Measurements from ENCODE around the gene RIMS4. TPM values are rescaled to one million over a fixed set of nuclear protein-coding genes. Genes with fewer than 3 reads are reported as not detected.

Gene RIMS4
- total and polyA plus RNA-seq, 2 of the 13 experiments (the other 11 are each of a cell fraction or from before 2014, with no cell fraction given), result 0.01 to 0.07 TPM

DNA sequence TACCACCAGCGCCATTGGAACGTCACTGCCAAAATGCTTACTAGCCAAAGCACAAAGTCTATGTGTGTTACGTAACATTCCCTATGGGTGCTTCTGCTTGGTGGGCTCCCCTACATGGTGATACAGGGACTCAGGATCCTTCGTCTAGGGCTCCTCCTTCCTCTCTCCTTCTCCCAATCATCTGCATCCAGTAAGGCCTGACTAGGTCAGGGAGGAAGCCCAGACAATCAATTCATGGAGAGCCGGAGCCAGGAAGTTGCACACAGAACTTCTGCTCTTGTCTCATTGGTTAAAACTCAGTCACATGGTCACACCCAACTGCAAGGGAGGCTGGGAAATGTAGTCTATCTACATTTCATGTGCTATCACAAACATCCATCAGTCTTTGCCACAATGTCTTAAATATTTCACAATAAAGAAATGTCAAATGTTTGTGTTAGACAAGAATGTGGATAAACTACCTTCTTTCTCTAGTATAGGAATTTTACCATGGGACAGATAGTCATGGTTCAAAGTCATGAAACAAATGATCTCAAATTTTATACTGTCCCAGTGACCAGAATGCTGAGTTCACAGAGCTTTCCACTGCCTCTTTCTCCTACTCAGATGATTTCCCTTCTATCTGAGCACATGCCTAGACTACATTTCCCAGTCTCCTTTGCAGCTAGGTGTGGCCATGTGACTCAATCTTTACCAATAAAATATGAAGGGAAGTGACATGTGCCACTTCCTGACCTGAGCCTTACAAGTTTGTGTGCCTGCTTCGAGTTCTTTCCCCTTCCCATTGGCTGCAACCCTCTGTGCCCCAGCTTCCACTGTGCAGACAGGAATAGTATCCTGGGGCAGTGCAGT lies 74.0 kb downstream of the RIMS4 start (continued):
- no peak for TF ChIP-seq ZNF629 (CRISPR knock-in tag; conservative IDR thresholded peaks at IDR 0.05)
- peak; percentile 39; the same call in 1 of the 2 replicates for TF ChIP-seq TAF1 (CRISPR knock-in tag; IDR thresholded peaks at IDR 0.05)
- TF ChIP-seq, protein P1, sequence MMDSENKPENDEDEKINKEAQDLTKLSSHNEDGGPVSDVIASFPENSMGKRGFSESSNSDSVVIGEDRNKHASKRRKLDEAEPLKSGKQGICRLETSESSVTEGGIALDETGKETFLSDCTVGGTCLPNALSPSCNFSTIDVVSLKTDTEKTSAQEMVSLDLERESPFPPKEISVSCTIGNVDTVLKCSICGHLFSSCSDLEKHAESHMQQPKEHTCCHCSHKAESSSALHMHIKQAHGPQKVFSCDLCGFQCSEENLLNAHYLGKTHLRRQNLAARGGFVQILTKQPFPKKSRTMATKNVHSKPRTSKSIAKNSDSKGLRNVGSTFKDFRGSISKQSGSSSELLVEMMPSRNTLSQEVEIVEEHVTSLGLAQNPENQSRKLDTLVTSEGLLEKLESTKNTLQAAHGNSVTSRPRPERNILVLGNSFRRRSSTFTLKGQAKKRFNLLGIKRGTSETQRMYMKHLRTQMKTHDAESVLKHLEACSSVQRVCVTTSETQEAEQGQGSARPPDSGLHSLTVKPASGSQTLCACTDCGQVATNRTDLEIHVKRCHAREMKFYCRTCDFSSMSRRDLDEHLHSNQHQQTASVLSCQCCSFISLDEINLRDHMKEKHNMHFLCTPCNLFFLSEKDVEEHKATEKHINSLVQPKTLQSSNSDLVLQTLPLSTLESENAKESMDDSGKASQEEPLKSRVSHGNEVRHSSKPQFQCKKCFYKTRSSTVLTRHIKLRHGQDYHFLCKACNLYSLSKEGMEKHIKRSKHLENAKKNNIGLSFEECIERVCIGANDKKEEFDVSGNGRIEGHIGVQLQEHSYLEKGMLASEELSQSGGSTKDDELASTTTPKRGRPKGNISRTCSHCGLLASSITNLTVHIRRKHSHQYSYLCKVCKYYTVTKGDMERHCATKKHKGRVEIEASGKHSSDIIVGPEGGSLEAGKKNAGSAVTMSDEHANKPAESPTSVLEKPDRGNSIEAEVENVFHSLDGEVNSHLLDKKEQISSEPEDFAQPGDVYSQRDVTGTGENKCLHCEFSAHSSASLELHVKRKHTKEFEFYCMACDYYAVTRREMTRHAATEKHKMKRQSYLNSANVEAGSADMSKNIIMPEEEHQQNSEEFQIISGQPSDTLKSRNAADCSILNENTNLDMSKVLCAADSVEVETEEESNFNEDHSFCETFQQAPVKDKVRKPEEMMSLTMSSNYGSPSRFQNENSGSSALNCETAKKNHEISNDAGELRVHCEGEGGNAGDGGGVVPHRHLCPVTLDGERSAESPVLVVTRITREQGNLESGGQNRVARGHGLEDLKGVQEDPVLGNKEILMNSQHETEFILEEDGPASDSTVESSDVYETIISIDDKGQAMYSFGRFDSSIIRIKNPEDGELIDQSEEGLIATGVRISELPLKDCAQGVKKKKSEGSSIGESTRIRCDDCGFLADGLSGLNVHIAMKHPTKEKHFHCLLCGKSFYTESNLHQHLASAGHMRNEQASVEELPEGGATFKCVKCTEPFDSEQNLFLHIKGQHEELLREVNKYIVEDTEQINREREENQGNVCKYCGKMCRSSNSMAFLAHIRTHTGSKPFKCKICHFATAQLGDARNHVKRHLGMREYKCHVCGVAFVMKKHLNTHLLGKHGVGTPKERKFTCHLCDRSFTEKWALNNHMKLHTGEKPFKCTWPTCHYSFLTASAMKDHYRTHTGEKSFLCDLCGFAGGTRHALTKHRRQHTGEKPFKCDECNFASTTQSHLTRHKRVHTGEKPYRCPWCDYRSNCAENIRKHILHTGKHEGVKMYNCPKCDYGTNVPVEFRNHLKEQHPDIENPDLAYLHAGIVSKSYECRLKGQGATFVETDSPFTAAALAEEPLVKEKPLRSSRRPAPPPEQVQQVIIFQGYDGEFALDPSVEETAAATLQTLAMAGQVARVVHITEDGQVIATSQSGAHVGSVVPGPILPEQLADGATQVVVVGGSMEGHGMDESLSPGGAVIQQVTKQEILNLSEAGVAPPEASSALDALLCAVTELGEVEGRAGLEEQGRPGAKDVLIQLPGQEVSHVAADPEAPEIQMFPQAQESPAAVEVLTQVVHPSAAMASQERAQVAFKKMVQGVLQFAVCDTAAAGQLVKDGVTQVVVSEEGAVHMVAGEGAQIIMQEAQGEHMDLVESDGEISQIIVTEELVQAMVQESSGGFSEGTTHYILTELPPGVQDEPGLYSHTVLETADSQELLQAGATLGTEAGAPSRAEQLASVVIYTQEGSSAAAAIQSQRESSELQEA (CRISPR knock-in tag; IDR thresholded peaks at IDR 0.05; ENCODE audit: not compliant biosample characterization), result peak; percentile 13
- TF ChIP-seq, protein P2, sequence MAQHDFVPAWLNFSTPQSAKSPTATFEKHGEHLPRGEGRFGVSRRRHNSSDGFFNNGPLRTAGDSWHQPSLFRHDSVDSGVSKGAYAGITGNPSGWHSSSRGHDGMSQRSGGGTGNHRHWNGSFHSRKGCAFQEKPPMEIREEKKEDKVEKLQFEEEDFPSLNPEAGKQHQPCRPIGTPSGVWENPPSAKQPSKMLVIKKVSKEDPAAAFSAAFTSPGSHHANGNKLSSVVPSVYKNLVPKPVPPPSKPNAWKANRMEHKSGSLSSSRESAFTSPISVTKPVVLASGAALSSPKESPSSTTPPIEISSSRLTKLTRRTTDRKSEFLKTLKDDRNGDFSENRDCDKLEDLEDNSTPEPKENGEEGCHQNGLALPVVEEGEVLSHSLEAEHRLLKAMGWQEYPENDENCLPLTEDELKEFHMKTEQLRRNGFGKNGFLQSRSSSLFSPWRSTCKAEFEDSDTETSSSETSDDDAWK (CRISPR knock-in tag; IDR thresholded peaks at IDR 0.05), result no peak
- TF ChIP-seq ZMYM4 (CRISPR knock-in tag; IDR thresholded peaks at IDR 0.05), result 0 out of 2 replicates have a peak, but pooled peaks have one; percentile 36
- TF ChIP-seq ZNF616 (CRISPR knock-in tag; IDR thresholded peaks at IDR 0.05; ENCODE audit: low read depth), result no peak
- no peak for TF ChIP-seq ZNF776 (CRISPR knock-in tag; IDR thresholded peaks at IDR 0.05)
- TF ChIP-seq ZFP37 (CRISPR knock-in tag; IDR thresholded peaks at IDR 0.05; ENCODE audit: borderline replicate concordance), result no peak
- no peak for TF ChIP-seq ZNF891 (CRISPR knock-in tag; IDR thresholded peaks at IDR 0.05)
- TF ChIP-seq, protein P3, sequence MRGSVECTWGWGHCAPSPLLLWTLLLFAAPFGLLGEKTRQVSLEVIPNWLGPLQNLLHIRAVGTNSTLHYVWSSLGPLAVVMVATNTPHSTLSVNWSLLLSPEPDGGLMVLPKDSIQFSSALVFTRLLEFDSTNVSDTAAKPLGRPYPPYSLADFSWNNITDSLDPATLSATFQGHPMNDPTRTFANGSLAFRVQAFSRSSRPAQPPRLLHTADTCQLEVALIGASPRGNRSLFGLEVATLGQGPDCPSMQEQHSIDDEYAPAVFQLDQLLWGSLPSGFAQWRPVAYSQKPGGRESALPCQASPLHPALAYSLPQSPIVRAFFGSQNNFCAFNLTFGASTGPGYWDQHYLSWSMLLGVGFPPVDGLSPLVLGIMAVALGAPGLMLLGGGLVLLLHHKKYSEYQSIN (CRISPR knock-in tag; IDR thresholded peaks at IDR 0.05; ENCODE audit: borderline replicate concordance), result no peak
- no peak for TF ChIP-seq GTF3A (CRISPR knock-in tag; conservative IDR thresholded peaks at IDR 0.05)
- TF ChIP-seq ZFP82 (CRISPR knock-in tag; IDR thresholded peaks at IDR 0.05; ENCODE audit: borderline replicate concordance), result no peak
- no peak for TF ChIP-seq FOXC1 (CRISPR knock-in tag; IDR thresholded peaks at IDR 0.05; ENCODE audit: borderline replicate concordance)
- no peak for TF ChIP-seq ZNF251 (CRISPR knock-in tag; IDR thresholded peaks at IDR 0.05)
- TF ChIP-seq MEF2D (CRISPR knock-in tag; IDR thresholded peaks at IDR 0.05), result no peak
- TF ChIP-seq, protein P4, sequence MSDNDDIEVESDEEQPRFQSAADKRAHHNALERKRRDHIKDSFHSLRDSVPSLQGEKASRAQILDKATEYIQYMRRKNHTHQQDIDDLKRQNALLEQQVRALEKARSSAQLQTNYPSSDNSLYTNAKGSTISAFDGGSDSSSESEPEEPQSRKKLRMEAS (IDR thresholded peaks at IDR 0.05), result peak; percentile 48; the same call in 1 of the 2 replicates
- TF ChIP-seq ZNF652 (CRISPR knock-in tag; IDR thresholded peaks at IDR 0.05; ENCODE audit: borderline replicate concordance, low read depth), result no peak
- no peak for TF ChIP-seq ZNF572 (CRISPR knock-in tag; IDR thresholded peaks at IDR 0.05)
- no peak for TF ChIP-seq ARID2 (CRISPR knock-in tag; IDR thresholded peaks at IDR 0.05; ENCODE audit: borderline replicate concordance)
